Measurements from ENCODE around the gene TMEM119.
"Not testable (repeated sequence)": the region's sequence is repeated elsewhere in the genome, so short reads cannot be mapped to it uniquely, and the experiment has no call there.

Gene TMEM119

DNA sequence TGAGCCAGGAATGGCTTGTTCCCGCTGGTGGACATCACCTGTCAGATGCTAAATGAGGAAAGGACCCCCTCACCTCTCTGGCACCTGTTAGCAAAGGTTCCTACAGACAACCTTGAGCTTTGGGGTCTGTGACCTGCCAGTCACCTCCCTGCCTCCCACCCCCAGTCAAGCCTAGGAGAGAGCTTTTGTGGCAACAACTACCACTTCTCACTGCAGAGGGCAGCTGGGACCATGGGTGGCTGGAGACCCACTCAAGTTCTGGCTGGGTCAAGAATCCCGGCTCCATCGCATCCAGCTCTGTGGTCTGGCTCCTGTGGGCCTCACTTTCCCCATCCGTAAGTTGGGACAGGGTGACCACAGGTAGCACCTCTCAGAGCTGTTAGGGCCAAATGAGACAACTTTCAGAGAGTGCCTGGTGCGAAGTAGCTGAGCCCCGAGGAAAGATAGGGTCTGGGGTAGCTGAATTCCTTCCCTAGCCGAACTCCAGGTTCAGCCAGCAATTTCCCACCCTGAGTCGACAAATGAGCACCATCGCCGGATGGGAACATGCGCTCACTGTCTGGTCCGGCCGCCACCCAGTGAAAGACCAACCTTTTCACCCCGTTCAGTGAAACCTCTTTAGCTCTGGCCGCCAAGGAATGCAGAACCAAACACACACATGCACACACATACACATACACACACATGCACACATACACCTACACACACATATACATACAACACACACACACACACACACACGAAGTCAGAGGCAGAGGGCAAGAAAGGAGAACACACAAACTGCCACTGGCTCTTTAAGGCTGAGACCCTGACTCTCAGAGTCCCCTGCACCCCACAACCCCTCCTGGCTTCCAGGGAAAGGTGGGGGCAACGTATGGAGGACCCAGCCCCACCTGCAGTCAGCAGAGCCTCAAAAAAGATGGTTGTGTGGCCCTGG is 1.9 kb downstream of the TMEM119 start:
- in situ Hi-C loops (cut with MboI; ENCODE audit: low pct_unique_long_range_greater_than_20kb, low sequenced_read_pairs, unreplicated experiment), result no loop called here
- DNase-seq (ENCODE audit: low spot score), result no peak
- TF ChIP-seq, protein P1, sequence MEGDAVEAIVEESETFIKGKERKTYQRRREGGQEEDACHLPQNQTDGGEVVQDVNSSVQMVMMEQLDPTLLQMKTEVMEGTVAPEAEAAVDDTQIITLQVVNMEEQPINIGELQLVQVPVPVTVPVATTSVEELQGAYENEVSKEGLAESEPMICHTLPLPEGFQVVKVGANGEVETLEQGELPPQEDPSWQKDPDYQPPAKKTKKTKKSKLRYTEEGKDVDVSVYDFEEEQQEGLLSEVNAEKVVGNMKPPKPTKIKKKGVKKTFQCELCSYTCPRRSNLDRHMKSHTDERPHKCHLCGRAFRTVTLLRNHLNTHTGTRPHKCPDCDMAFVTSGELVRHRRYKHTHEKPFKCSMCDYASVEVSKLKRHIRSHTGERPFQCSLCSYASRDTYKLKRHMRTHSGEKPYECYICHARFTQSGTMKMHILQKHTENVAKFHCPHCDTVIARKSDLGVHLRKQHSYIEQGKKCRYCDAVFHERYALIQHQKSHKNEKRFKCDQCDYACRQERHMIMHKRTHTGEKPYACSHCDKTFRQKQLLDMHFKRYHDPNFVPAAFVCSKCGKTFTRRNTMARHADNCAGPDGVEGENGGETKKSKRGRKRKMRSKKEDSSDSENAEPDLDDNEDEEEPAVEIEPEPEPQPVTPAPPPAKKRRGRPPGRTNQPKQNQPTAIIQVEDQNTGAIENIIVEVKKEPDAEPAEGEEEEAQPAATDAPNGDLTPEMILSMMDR (IDR thresholded peaks at IDR 0.05; ENCODE audit: extremely low read depth, insufficient read depth, missing control alignments), result no peak

DNA sequence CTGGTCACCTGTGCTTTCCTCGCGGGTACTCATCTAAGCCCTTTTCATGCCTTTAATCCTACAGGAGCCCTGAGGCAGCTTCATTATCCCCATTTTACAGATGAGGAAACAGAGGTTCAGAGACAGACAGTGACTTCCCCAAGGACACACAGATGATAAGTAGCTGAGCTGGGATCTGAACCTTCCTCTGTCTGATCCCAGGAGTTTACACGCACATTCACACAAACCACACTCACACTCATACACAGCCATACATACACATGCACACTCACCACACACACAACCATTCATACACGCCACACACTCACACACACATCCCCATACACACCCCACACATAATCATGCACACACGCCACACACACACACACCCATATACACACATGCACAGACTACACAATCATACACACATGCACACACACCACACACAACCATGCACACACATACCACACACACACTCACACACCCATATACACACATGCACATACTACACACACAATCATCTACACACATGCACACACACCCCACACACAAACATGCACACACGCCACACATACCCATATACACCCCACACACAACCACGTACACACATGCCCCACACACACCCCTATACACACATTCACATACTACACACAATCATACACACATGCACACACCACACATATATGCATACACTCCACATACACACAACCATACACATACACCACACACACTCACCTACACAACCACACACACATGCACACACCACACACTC is 2.7 kb downstream of the TMEM119 start:
- no peak for DNase-seq (ENCODE audit: low spot score)
- TF ChIP-seq, protein P1 (IDR thresholded peaks at IDR 0.05; ENCODE audit: extremely low read depth, insufficient read depth, missing control alignments), result no peak
- in situ Hi-C loops (cut with MboI; ENCODE audit: low pct_unique_long_range_greater_than_20kb, low sequenced_read_pairs, unreplicated experiment), result no loop called here

- in situ Hi-C loops (cut with MboI; ENCODE audit: low pct_unique_long_range_greater_than_20kb, low sequenced_read_pairs, unreplicated experiment), result no loop called here
- no peak for DNase-seq (ENCODE audit: low spot score)
- TF ChIP-seq, protein P1 (IDR thresholded peaks at IDR 0.05; ENCODE audit: extremely low read depth, insufficient read depth, missing control alignments), result no peak
These were observed 3.5 kb downstream of the TMEM119 start for GRCh38 chr12:108594323-108594903.

- in situ Hi-C loops (cut with MboI; ENCODE audit: low pct_unique_long_range_greater_than_20kb, low sequenced_read_pairs, unreplicated experiment), result no loop called here
These were observed 5.6 kb downstream of the TMEM119 start for GRCh38 chr12:108592033-108592909.

DNA sequence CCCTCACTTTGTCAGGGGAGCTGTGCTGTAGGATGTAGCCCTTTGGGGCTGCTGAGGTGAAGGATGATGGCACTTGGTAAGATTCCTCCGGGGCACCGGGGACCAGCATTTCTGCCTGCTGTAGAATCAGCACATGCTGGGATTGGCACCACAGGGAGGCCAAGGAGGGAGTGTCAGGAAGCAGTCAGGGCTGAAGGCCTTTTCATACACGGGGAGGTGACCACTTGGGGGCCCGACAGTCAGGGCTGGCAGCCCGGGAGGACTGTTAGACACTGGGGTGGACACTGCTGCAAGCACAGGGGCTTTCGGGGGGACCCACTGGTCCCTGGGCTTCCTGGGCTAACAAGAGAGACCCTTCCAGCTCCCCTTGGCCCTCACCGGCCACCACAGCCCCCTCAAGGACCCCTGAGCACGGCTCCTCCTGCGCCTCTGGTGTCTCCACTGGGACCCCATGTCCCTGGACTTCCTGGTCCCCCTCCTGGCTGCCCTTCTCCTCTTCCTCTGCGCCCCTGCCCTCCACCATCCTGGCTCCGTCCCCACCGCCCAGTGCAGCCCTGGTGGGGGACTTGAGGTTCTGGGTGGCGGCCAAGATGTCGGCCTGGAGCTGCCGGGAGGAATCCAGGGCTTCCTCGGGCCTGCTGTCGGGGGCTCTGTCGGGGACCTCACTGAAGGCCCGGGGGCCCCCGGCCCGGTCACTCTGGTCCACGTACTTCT is 6.5 kb downstream of the TMEM119 start:
- TF ChIP-seq, protein P1 (IDR thresholded peaks at IDR 0.05; ENCODE audit: extremely low read depth, insufficient read depth, missing control alignments), result no peak
- DNase-seq (ENCODE audit: low spot score), result no peak
- in situ Hi-C loops (cut with MboI; ENCODE audit: low pct_unique_long_range_greater_than_20kb, low sequenced_read_pairs, unreplicated experiment), result no loop called here

More at GRCh38 chr12:108592033-108592909, 5.6 kb downstream of the TMEM119 start:
- TF ChIP-seq, protein P1 (IDR thresholded peaks at IDR 0.05; ENCODE audit: extremely low read depth, insufficient read depth, missing control alignments), result no peak
- DNase-seq (ENCODE audit: low spot score), result no peak

- in situ Hi-C loops (cut with MboI; ENCODE audit: low pct_unique_long_range_greater_than_20kb, low sequenced_read_pairs, unreplicated experiment), result not testable (repeated sequence)
These were observed 7.4 kb downstream of the TMEM119 start for GRCh38 chr12:108590463-108590862.

More at GRCh38 chr12:108590463-108590862, 7.4 kb downstream of the TMEM119 start:
- not testable (repeated sequence) for DNase-seq (ENCODE audit: low spot score)

All from GM13977 (cell line).